ENCODE results near the gene PTPRN2.

GRCh38 chr7:158354861-158355260 lies 232.8 kb downstream of the PTPRN2 start:
- TF ChIP-seq ZNF274 (CRISPR knock-in tag; IDR thresholded peaks at IDR 0.05) (no peak), ZNF30 (CRISPR knock-in tag; IDR thresholded peaks at IDR 0.05) (no peak), JUN (CRISPR knock-in tag; IDR thresholded peaks at IDR 0.05) (no peak), POLR2AphosphoS2 (IDR thresholded peaks at IDR 0.05; ENCODE audit: low read depth, low read length) (no peak), CAMTA2 (CRISPR knock-in tag; IDR thresholded peaks at IDR 0.05; ENCODE audit: borderline replicate concordance) (no peak), DNMT3B (CRISPR knock-in tag; conservative IDR thresholded peaks at IDR 0.05) (no peak), ELK4 (CRISPR knock-in tag; IDR thresholded peaks at IDR 0.05; ENCODE audit: borderline replicate concordance) (no peak), HDAC6 (IDR thresholded peaks at IDR 0.05; ENCODE audit: low read depth, low read length) (no peak), ZNF780A (CRISPR knock-in tag; IDR thresholded peaks at IDR 0.05) (no peak), ZNF10 (CRISPR knock-in tag; IDR thresholded peaks at IDR 0.05; ENCODE audit: borderline replicate concordance, low read depth) (no peak), ATF1 (CRISPR knock-in tag; IDR thresholded peaks at IDR 0.05) (no peak), RBM39 (IDR thresholded peaks at IDR 0.05; ENCODE audit: low read depth, low read length, poor library complexity, severe bottlenecking) (no peak), ATF3 (CRISPR knock-in tag; IDR thresholded peaks at IDR 0.05) (no peak)
- TF ChIP-seq, protein P1, sequence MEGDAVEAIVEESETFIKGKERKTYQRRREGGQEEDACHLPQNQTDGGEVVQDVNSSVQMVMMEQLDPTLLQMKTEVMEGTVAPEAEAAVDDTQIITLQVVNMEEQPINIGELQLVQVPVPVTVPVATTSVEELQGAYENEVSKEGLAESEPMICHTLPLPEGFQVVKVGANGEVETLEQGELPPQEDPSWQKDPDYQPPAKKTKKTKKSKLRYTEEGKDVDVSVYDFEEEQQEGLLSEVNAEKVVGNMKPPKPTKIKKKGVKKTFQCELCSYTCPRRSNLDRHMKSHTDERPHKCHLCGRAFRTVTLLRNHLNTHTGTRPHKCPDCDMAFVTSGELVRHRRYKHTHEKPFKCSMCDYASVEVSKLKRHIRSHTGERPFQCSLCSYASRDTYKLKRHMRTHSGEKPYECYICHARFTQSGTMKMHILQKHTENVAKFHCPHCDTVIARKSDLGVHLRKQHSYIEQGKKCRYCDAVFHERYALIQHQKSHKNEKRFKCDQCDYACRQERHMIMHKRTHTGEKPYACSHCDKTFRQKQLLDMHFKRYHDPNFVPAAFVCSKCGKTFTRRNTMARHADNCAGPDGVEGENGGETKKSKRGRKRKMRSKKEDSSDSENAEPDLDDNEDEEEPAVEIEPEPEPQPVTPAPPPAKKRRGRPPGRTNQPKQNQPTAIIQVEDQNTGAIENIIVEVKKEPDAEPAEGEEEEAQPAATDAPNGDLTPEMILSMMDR (CRISPR knock-in tag; IDR thresholded peaks at IDR 0.05) = no peak
